Stimulated activated CD8-positive, alpha-beta memory T cell treated with anti-CD3 and anti-CD28 coated beads, Interleukin-2, amount 100 ng/mL, for 48 hours (primary cell): ENCODE measurements around the gene ADM.

Source experiments
- DNase-seq, 2 donors: peaks; one replicate each; pipeline ENCODE4 v3.0.0-alpha.2; 2020; ENCODE audit warnings: low read depth in 2 of 2

Gene ADM

DNA sequence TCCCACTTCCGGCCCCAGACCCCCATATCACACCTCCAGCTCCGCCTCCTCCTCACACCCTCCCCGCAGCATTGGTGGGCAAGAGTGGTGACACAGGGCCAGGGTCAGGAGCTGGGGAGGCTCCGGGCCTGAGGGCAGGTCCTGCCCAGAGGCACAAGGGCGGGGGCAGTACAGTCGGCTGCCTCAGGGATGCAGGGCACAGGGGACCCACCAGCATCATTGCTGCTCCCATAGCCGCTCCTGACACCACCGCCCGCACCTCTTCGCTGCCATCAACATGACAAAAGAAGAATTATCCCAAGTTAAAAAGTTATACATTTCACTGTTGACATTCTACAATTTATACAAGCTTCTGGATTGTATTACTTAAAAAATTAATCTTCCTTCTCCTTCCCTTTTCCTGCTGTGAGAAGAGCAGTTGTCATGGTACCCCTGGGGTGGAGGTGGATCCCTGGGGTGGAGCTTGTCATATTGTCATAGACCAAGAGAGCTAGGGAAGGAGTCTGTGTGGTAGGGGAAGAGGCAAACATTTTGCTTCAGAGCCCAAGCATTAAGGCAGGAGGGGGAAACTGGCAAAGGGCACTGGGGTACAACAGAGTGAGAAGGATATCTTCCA is 15.0 kb upstream of the ADM start:
- DNase-seq, result no peak

DNA sequence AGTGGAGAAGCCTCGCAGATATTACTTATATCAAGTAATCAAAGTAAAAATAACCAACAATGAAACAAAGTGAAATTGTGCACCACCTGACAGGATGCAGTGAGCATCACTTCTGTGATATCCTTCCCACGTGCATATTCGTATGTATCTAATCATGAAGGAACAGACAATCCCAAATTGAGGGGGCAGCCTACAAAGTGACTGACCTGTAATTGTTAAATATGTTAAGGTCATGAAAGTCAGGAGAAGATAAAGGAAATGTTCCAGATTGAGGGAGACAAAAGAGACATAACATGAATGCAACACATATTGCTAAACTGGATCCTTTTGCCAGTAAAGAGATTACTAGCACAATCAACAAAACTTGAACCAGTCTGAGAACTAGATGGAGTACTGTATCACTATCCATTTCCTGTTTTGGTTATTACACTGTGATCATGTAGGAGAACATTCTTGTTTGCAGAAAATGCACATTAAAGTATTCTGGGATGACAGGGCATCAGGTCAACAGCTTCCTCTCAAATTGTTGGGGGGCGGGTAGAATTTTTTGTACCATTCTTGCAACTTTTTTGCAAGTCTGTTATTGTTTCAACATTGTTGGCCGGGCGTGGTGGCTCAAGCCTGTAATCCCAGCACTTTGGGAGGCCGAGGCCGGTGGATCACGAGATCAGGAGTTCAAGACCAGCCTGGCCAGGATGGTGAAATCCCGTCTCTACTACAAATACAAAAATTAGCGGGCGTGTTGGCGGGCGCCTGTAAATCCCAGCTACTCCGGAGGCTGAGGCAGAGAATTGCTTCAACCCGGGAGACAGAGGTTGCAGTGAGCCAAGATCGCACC is 12.9 kb upstream of the ADM start:
- no peak for DNase-seq

DNA sequence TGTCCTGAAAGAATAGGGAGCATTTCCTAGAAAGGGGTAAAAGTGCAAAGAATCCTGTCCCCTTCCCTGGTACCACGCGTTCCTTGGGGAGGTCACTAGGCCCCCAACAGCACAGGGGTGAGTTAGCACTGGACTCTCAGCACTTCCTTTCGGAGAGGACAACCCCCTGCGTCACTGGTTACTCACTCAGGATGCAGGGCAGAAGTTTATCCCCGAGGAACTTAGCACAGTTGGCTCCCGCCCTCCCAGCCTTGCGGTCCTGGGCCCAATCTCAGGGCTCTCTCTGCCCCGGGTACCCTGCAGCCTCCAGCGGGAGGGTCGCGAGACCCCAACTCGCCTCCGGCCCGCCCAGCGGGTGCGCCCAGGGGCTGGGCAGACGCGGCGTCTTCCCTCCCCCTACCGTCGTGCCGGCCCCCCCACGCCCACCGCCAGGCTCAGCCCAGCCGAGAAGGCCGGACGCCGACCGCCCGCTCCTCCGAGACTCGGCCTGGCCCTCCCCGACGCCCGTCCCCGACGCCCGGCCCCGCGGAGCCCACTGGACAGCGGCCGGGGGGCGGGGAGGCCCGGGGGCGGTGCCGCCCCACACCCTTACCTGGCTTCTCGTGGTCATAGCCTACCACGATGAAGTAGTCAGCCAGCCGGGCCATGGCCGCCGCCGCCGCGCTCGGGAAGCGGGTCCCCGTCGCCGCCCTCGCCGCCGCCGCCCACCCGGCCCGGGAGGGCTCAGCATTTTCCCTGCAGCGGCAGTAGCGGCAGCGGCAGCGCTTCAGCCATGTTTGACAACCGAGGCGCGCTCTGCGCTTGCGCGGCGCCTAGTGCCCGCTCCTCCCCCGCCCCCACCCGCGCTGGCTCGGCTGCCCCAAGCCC is 11.2 kb upstream of the ADM start, which contains the start of gene SBF2:
TSS of gene SBF2 (minus strand) at position 797 of the 867 bp plus-strand sequence. CDS start at position 647, 150 bp downstream.
- DNase-seq, result peak; percentile 66

DNA sequence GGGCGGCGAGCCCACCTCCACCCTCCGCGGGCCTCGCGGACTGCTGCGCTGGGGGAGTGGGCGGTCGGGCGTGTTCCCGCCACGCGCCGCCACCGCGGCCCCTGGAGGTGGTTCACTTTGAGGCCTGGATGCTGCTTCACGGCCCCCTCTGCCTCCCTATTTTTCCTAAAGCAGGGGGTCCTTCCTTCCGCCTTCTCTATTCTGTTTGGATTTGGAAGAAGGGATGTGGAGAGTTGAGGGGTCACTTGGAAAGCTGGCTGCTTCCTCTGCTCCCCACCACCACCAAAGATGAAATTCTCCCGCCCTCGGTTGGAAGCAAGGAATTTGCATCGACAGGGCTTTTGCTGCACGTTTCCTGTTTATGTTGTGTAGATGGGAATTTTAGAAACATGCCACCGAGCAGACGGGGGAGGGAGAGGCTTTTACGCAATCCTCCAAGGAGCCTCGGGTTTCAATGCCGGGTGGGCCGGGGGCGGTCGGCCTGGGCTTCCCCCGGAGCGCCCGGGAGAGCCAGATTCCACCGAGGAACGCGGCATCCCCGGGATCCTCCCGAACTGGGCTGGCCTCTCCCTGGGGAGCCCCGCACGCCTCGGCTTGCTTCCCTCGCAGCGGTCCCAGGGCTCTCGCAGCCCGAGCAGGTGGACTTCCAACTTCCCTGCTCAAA is 10.5 kb upstream of the ADM start:
- DNase-seq, result no peak

DNA sequence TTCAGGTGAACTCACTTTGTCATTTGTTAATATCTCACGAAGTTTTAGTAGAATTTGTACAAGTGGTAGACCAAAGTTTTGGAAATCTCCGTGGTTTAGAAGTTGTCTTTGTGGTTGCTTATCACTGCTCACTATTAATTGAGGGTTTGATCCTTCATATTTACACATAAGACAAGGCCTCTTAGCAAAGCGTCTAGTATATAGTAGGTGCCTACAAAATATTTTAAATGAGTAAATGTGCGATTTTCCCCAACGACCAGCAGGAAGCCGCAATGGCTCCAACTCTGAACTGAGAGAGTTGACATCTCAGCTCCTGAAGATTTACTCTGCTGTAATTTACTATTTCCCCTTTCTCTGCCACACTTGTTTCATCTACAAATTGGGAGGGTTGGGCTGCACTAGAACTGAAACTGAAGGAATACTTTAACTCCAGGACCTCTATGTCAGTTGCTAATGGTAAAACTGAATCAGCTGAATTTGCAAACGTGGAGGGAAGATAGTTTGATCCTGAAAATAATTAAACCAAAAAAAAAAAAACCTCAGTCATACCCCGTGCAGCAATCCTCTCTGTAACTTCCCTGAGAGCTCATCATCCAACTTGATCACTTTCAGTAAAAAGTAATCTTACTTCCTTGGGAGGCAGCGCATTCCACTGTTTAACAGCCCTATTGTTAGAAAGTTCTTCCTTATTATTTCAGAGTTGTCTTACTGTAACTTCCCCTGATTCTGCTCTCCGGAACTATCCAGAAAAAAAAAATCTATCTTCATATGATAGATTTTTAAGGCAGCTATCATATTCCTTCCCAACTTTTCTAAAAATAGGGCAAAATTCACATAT is 9.6 kb upstream of the ADM start:
- no peak for DNase-seq

DNA sequence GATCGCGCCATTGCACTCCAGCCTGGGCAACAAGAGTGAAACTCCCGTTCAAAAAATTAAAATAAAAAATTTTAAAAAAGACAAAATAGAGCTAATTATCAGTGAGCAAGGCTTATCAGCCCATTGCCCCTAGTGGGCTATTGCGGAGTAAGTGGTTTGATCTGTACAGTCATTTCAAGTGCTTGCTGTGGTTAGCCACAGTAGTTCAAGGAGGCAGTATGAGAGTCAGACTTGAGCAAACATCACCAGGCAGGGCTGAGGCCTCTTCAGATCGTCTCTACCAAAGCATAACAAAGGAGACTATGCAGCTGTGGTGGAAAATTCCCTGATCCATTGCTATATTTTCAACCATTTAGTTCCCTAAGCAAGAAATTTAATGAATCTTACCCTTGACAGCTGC is 6.5 kb upstream of the ADM start:
- DNase-seq, result no peak

DNA sequence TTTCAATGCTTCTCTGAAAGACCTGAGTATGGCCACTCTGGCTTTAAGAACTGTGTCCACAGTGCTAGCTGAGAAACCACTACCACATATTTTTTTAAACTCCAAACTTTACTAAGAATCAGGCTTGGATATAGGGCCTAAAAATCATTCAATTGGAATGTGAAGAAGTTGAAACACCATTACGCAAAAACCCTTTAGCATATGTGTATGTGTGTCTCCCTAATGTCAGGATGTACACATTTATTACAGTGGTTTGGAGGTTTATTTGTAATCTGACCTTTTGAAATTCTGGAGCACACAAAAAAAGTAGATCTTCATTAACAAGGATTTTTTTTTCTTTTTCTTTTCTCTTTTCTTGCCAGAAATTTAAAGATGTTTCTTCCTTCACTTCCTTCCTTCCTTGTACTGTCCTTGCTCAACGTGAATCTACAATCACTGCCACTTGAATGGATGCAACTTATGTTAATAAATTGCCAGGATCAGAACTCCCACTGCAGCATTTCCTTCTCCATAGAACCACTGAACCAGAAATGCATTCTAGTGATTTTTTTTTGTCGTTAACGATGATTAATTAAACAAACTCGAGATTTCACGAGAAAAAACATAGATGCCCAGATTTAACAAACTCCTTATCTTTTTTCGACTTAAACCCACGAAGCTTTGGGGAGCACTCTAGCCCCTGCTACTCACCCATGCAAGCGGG is 3.1 kb upstream of the ADM start:
- no peak for DNase-seq

DNA sequence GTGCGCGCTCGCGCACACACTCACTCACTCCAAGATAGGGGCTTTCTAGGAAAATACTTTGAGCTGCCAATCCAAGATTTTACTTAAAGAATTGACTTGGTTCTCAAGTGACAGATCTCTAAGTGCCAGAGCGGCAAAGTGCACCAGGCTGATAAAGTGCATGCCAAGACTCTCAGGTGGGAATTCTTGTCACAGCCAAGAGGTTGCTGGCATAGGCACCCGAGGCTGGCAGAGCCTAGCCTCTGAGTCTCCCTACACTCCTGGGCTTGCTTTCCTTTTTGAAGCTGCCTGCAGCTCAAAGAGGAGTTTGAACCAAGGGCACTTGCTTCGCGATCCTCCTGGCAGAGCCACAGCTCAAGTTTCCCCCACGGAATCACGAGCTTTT is 2.5 kb upstream of the ADM start:
- DNase-seq, result no peak

DNA sequence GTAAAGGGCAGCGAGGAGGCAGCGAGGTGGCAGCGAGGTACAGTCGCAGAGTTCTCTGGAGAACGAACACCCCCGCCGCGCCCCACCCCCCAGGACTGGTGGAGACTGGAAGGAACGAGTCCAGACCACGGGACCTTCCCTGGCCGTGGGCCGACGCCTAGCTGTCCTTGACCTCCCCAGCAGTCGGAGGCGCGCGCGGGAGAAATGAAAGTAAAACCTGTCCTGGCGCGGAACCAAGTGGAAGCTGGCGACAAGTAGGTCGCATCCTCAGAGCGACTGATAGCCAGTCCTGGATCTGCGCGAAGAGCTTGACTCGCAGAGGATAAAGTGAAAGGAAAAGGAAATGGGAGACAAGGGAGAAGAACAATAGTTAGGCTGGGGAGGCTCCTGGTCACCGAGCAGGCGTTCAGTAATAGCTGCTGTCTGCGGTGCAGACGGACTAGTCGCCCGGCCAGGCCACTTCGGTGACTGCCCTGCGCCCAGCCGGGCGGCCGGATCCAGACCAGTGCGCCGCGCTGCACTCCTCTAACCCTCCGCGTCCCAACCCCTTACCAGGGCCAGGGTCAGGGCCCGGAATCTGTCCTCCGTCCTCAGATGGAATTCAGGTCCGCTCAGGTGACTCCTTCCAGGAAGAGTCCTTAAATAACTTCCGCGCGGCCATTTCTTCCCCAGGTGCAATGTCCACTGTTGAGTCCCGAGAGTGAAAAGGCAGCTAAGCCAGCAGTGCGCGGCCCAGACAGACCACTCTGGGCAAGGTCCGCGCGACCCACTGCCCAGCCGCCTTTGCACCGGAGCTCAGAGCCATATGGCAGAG is 1.9 kb upstream of the ADM start:
- DNase-seq, result no peak

DNA sequence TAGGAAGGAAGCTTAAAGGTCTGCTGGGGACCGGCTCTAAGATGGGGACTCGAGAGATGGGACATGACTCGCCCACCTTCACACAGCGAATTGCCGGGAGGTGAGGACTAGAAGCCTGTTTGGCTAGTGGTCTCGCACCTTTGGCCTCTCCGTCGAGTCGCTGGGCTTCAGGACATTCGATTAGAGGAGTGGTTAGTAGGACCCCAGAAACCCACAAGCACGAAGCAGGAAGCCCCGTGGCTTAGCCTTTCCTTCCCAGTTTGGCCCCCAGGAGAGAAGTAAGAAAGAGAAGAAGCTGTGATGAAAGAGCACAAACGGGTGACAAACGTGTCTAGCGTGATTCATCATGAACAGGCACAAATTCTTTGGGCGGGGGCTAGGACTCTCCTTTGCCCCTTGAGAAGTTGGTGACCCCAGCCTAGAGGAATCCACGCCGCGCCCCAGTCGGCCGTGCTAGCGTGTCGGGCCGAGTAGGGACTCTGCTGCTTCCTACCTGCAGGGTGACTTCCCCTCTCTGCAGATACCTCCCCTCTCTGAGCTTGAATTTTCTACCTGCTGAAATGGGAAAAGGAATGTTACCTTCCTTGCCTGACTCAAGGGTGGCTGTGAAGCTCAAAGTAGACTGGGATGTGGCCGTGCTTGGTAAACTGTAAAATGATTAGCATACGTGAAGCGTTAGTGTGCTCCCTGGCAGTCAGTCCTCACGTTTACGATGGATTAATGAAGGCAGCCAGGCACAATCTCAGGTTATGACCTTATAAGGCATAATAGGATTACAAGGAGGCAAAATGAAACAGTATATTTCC is 1.1 kb upstream of the ADM start:
- DNase-seq, result no peak

DNA sequence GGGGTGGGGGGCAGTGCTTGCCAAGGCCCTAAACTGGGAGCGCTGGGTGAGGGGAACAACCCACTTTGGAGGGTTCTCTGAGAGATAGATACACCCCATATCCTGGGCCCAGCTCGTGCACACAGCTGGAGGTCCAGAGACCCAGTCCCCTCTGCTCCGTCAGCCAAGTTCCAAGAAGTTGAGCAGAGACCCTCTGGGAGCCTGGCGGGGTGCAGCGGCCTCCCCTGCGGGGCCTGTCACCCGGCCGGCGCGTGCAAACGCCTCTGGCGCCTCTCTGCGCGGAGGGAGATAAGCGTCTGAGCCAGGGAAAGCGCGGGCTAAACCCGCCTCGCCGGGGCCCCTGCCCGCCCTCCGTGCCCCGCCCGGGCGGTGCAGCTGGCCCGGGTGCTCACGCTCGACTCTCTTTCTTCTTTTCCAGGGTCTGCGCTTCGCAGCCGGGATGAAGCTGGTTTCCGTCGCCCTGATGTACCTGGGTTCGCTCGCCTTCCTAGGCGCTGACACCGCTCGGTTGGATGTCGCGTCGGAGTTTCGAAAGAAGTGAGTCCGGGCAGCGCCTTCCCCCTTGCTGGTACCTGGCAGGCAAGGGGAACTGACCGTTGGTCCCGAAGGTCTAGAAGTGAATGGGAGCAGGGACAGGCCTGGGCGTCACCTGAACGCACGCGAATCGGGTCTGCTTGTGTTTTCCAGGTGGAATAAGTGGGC is 540 bp downstream of the ADM start:
- DNase-seq, result no peak

DNA sequence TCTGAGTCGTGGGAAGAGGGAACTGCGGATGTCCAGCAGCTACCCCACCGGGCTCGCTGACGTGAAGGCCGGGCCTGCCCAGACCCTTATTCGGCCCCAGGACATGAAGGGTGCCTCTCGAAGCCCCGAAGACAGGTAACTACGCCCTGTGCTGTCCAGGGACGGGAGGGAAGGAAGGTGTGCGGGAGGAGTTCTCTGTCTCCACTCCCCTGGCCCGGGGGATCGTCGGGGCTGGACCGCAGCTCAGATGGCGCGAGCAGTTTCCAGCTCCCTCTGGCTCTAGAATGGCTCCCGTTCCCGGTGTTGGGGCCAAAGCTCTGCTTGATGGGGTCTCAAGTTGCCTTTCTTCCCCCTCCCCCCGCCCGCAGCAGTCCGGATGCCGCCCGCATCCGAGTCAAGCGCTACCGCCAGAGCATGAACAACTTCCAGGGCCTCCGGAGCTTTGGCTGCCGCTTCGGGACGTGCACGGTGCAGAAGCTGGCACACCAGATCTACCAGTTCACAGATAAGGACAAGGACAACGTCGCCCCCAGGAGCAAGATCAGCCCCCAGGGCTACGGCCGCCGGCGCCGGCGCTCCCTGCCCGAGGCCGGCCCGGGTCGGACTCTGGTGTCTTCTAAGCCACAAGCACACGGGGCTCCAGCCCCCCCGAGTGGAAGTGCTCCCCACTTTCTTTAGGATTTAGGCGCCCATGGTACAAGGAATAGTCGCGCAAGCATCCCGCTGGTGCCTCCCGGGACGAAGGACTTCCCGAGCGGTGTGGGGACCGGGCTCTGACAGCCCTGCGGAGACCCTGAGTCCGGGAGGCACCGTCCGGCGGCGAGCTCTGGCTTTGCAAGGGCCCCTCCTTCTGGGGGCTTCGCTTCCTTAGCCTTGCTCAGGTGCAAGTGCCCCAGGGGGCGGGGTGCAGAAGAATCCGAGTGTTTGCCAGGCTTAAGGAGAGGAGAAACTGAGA is 1.4 kb downstream of the ADM start:
- no peak for DNase-seq

DNA sequence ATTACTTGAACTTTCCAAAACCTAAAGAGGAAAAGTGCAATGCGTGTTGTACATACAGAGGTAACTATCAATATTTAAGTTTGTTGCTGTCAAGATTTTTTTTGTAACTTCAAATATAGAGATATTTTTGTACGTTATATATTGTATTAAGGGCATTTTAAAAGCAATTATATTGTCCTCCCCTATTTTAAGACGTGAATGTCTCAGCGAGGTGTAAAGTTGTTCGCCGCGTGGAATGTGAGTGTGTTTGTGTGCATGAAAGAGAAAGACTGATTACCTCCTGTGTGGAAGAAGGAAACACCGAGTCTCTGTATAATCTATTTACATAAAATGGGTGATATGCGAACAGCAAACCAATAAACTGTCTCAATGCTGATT is 2.1 kb downstream of the ADM start:
- DNase-seq, result no peak

DNA sequence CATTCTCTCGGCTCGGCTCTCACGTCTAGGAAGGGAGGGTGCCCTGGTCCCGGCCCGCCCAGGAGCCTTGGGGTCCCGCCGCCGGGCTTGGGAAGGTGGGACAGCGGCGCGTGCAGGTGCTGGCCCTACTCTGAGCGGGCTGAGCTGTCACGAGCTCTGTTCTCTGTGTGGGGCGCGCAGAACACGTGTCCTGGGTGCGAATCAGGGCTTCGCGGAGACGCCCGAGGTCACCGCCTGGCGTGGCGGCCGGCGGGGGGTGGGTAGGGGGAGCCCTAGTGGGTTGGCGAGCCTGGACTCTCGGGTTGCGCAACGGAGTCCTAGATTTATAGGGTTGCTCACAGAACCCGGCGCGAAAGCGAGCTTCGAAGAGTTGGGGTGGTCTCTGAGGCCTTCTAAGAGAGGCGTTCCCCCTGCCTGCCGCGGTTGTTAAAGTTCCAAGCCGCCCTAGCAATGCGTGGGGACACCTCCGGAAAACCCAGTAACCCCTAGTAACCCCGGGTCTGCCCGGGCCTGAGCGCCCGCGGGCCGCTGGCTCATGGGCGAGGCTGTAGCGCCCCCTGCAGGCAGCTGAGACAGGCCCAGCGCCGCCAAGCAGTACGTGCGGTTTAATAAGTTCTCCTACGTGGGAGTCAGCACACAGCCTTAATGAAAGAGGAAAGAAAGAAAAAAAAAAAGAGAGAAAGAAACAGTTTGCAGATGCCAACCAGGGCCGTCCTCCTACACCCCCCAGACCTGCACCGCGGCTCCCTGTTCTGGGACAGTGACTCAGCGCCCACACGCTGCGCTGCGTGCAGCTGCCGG is 2.7 kb downstream of the ADM start:
- peak; percentile 74 to 78 for DNase-seq

DNA sequence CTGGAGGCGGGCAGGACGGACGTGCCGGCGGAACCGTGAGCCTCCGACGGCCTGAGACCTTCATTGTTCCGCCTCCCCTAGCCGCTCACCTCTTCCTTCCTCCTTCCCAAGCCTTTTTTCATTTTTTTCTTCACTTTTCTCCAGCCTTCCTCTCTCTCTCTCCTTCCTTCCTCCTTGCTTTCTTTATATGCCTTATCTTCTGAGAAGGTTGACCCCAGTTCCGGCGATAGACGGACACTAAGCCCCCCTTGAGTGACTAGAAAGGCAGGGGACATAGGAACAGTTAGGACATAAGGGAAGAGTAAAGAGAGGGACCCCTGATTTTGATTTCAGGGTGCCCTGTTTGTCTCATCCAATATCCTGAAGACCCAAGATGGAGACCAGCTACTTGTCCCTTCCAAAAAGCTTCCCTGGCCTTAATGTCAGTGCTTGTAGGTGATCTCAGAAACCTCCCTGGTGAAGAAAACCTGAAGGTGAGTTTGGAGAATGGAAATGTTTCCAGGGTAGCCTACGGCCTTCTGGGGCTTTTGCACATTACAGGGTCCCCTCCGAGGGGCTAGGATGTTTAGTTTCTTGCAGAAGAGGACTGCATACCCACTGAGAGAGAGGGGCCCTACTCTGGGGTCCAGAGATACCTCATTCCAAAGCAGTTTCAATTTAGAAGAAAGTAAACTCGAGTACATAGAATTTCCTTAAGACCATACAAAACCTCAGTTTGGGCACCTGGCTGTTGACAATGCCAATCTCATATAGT is 3.5 kb downstream of the ADM start:
- DNase-seq, result no peak
